Panc1 (cell line): Measurements from ENCODE around the gene GADD45G. TPM values are rescaled to one million over a fixed set of nuclear protein-coding genes. Genes with fewer than 3 reads are reported as not detected.

Experiments used
- ATAC-seq: fragments of 200-7000 bp; cut with Tn5 transposase; 2 replicates; pipeline ENCODE4 v1.9.1; 2020; ENCODE audit warnings: mild to moderate bottlenecking, moderate library complexity
- BruUV-seq: library from RNA; stranded (reverse); fragments of 400-500 nt; replicated peaks from 2 replicates; lab custom pipeline; 2021; lab: Mats Ljungman, UMichigan
- CTCF ChIA-PET: fragments of 300-600 bp; sonication (Branson Sonifier 250); formaldehyde crosslinking; loops from one replicate; lab custom pipeline; 2022; ENCODE audit warnings: antibody characterized with exemption; lab: Charles Lee
- POLR2A ChIA-PET: fragments of 300-600 bp; sonication (Branson Sonifier 250); formaldehyde crosslinking; loops from one replicate; lab custom pipeline; 2022; ENCODE audit warnings: antibody characterized with exemption; lab: Charles Lee
- DNase-seq: peaks from one replicate; pipeline ENCODE4 v3.0.0-alpha.2; 2010; ENCODE audit warnings: low read depth, low spot score
- H3K27ac ChIP-seq: 2 replicates; pipeline ENCODE4 v1.5.1; 2011; ENCODE audit warnings: mild to moderate bottlenecking, low read length, inconsistent platforms
- H3K27me3 ChIP-seq: fragments of 200-500 bp; sonication (Bioruptor generic); 2 replicates; pipeline ENCODE4 v1.6.0; 2014; ENCODE audit warnings: low read length, inconsistent platforms; ENCODE audit not compliant: control insufficient read depth, insufficient read depth
- H3K36me3 ChIP-seq: fragments of 200-500 bp; sonication (Bioruptor generic); 2 replicates; pipeline ENCODE4 v1.5.1; 2014; ENCODE audit warnings: inconsistent platforms, mild to moderate bottlenecking, low read length, moderate library complexity; ENCODE audit not compliant: control insufficient read depth, insufficient read depth
- H3K4me1 ChIP-seq: 2 replicates; pipeline ENCODE4 v1.5.1; 2011; ENCODE audit warnings: inconsistent platforms, mild to moderate bottlenecking, low read length, moderate library complexity; ENCODE audit not compliant: control insufficient read depth, insufficient read depth
- H3K4me3 ChIP-seq, 2 experiments: 2 replicates each; pipeline ENCODE4 v1.5.1; 2011 to 2012; ENCODE audit warnings: low read depth in 2 of 2, low read length in 2 of 2, mild to moderate bottlenecking in 2 of 2, inconsistent platforms in 1 of 2, moderate library complexity in 1 of 2
- H3K9me3 ChIP-seq: fragments of 200-500 bp; sonication (Bioruptor generic); 2 replicates; pipeline ENCODE4 v1.5.1; 2014; ENCODE audit warnings: low read depth, mild to moderate bottlenecking, inconsistent platforms, low read length, moderate library complexity; ENCODE audit not compliant: control insufficient read depth, insufficient read depth
- CTCF ChIP-seq: fragments of 450-650 bp; IDR thresholded peaks from 2 replicates; pipeline ENCODE4 v1.5.1; 2017; ENCODE audit warnings: mild to moderate bottlenecking
- POLR2AphosphoS5 ChIP-seq: IDR thresholded peaks from 2 replicates; pipeline ENCODE4 v1.6.1; 2012; ENCODE audit warnings: mild to moderate bottlenecking, low read depth, low read length, moderate library complexity
- REST ChIP-seq, 2 experiments: IDR thresholded peaks; 2 replicates each; pipeline ENCODE4 v1.6.1; 2011 to 2012; ENCODE audit warnings: low read depth in 2 of 2, control low read depth in 1 of 2, low read length in 1 of 2, mild to moderate bottlenecking in 1 of 2, moderate library complexity in 1 of 2; ENCODE audit not compliant: insufficient read depth in 1 of 2
- SIN3A ChIP-seq: IDR thresholded peaks from 2 replicates; pipeline ENCODE4 v1.6.1; 2012; ENCODE audit warnings: low read depth, mild to moderate bottlenecking, low read length, moderate library complexity, borderline replicate concordance; ENCODE audit not compliant: insufficient read depth
- TCF7L2 ChIP-seq: IDR thresholded peaks from 2 replicates; pipeline ENCODE4 v1.6.1; 2011; ENCODE audit warnings: mild to moderate bottlenecking, low read depth, low read length, inconsistent platforms
- in situ Hi-C: cut with HindIII; loops from 2 replicates; pipeline ENCODE4 v1.10.0; 2016; ENCODE audit warnings: low sequenced_read_pairs, low pct_unique_long_range_greater_than_20kb
- intact Hi-C: fragments of 100-400 bp; cut with micrococcal nuclease; formaldehyde crosslinking; loops from one replicate; pipeline ENCODE4 v1.10.0; 2022; ENCODE audit not compliant: unreplicated experiment
- total RNA-seq: library from RNA; stranded (reverse); gene quantifications from one replicate; pipeline ENCODE4 v1.2.1, GENCODE V29; 2021; ENCODE audit not compliant: unreplicated experiment

Gene GADD45G
- total RNA-seq, 1 experiment from 2014 or later = 1.2 TPM

GRCh38 chr9:89635816-89636215 lies 31.0 kb downstream of the GADD45G start:
- CTCF ChIA-PET = no interaction called here
- Histone ChIP-seq H3K4me1 (no peaks in the 10 kb centered on the region), H3K27ac (no peak overlapping the region), H3K27me3 (no peaks in the 10 kb centered on the region), H3K9me3 (no peaks in the 10 kb centered on the region), H3K4me3 (no peak overlapping the region), H3K36me3 (no peaks in the 10 kb centered on the region)
- intact Hi-C loops = no loop called here
- DNase-seq (no peak), ATAC-seq (no peak)
- in situ Hi-C loops = no loop called here
- no peak for TF ChIP-seq POLR2AphosphoS5
- no peak for TF ChIP-seq SIN3A
- no peak for TF ChIP-seq TCF7L2
- TF ChIP-seq REST (IDR thresholded peaks at IDR 0.05; ENCODE audit: insufficient read depth in 1 of 2, low read depth in 2 of 2, low read length in 1 of 2) = no peak
- TF ChIP-seq CTCF = no peak
- POLR2A ChIA-PET = no interaction called here
- no TSS peak for BruUV-seq

- Histone ChIP-seq H3K4me3 (no peak overlapping the region), H3K9me3 (no peaks in the 10 kb centered on the region), H3K4me1 (no peaks in the 10 kb centered on the region), H3K27ac (no peak overlapping the region), H3K36me3 (no peaks in the 10 kb centered on the region), H3K27me3 (no peaks in the 10 kb centered on the region)
- in situ Hi-C loops = no loop called here
- CTCF ChIA-PET = no interaction called here
- BruUV-seq = no TSS peak
- TF ChIP-seq CTCF = no peak
- TF ChIP-seq REST (IDR thresholded peaks at IDR 0.05; ENCODE audit: insufficient read depth in 1 of 2, low read depth in 2 of 2, low read length in 1 of 2) = no peak
- TF ChIP-seq TCF7L2 = no peak
- no peak for TF ChIP-seq SIN3A
- TF ChIP-seq POLR2AphosphoS5 = no peak
- DNase-seq (no peak), ATAC-seq (no peak)
- intact Hi-C loops = no loop called here
- POLR2A ChIA-PET = no interaction called here
These were observed 33.0 kb downstream of the GADD45G start for GRCh38 chr9:89637787-89638186.
